HG03064 (cell line): ENCODE data around the gene OSBPL6.
A peak's percentile ranks its signal among the peaks of the same experiment; 100 is the strongest.
"Not testable (repeated sequence)": the region's sequence is repeated elsewhere in the genome, so short reads cannot be mapped to it uniquely, and the experiment has no call there.

Source experiments
- ATAC-seq: cut with Tn5 transposase; IDR thresholded peaks from one replicate; pipeline ENCODE4 v1.9.1; 2021; ENCODE audit warnings: low read depth; ENCODE audit not compliant: unreplicated experiment

OSBPL6 gene

GRCh38 chr2:178388287-178388686 is 194.0 kb downstream of the OSBPL6 start:
- ATAC-seq: no peak

DNA sequence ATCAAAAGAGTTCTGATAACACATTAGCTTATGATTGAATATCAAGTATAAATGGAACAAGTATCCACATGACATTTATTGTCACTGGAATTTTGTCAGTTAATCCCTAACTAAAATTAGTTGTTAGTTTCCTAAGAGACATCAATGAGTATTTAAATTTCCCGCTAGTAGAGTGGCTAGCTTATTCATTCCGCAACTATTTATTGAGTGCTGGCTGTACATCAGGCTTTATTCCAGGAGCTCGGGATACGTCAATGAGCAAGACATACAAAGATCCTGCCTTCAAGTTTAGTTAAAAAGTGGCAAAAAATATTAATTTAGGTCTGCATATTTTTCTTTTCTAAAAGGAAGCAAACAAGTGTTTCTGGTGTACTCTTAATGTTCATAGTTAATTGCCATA is 197.4 kb downstream of the OSBPL6 start:
- ATAC-seq: no peak

GRCh38 chr2:178392215-178392614 is 197.9 kb downstream of the OSBPL6 start:
- no peak for ATAC-seq

DNA sequence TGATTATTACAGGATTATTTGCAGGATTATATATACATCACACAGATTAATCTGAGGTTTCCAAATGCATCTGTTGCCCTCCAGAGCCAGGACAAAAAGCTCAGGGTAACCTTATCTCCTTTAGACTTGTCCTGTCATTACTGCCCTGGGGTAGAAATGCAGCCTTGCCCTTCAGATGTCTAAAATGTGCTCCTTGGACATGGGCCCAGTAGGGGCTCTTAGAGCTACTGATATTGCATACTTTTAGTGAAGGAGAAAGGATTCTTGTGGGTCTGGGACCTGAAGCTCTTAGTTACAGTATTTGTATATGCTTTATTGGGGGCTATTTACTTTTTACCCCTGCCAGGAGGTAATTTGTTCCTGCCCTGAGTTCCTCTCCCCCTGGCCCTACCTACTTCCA is 200.5 kb downstream of the OSBPL6 start:
- no peak for ATAC-seq

DNA sequence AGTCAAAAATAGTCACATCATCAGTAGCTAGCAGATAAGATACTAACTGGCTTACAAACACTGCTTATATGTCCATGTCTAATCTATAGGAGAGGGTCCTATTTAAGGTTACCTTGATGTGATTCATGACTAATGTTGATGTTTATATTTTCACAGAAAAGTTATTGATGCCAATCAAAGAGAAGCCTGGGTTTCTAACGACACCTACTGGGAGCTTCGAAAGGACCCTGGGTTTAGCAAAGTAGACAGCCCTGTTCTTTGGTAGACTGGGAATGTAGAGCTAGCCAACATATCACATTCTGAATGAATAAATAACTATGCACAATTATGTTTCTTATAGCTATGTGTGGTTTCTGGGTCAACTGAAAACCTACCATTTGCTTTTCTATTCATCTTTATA is 201.0 kb downstream of the OSBPL6 start:
- no peak for ATAC-seq

GRCh38 chr2:178395941-178396570 is 201.7 kb downstream of the OSBPL6 start:
- no peak for ATAC-seq

GRCh38 chr2:178397002-178397605 is 202.8 kb downstream of the OSBPL6 start:
- ATAC-seq: peak; percentile 97

GRCh38 chr2:178401994-178402437 is 207.7 kb downstream of the OSBPL6 start:
- no peak for ATAC-seq

DNA sequence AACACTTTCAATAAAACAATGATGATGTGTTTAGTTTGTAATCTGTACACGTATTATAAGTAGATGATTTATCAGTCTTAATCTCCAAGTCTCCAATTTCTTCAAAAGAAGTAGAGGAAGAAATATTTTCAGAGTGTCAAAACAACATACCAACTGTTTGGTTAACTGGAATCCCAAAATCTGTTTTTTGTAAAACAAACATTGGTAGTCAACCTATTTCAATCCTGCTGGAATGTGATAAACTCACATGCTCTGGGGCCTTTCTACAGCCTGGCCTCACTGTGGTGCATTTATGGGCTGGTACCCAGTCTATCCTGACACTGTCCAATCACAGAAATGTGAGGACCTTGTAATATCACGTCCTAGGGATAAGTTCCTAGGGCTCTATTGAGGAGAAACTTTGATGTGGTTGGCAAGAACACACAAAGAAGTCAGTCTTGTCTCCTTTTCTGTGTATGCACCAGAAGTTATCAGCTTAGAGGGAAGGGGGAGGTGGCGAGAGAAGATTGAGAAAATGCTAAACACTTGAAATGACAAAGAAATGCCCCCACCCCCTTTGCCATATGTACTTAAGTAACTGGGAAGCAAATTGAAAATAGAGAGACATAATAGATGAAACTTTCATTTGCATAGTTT is 209.5 kb downstream of the OSBPL6 start:
- peak; percentile 48 for ATAC-seq

GRCh38 chr2:178404368-178404767 is 210.1 kb downstream of the OSBPL6 start:
- peak; percentile 99 for ATAC-seq

DNA sequence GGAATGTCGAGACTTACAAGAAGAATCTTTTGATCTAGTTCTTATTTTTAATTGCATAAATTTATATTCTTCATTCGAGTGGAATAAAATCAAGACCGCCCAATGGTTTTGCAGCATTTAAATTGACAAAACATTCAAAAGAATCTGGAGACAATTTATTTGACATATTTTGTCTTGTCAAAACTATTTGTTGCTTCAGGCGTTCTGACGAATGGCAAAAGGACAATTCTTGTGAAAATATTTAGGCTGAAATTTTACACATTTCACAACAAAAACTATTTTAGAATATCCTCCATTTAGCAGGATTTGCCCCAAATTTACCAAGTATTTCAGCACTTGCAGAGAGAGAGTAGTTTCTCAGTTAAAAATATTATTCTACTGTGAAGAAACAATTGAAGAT is 214.9 kb downstream of the OSBPL6 start:
- ATAC-seq: no peak

DNA sequence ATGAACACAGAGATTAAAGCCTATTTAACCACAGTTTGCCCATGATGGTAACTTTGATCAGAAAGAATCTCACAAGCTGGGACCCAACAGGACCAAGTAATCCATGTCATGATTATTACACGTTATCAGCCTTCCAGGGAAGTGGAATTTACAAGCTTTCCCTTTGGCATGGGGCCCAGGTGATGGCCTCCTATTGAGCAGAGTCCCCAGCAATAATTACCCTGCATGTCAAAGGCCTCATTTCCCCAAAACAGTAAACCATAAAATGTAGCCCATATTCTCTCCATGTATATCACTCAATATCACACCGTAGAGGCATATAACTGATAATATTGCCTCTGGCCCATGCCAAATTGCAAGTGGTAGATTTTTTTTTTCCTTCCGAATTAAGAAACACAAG is 217.7 kb downstream of the OSBPL6 start:
- ATAC-seq: no peak

DNA sequence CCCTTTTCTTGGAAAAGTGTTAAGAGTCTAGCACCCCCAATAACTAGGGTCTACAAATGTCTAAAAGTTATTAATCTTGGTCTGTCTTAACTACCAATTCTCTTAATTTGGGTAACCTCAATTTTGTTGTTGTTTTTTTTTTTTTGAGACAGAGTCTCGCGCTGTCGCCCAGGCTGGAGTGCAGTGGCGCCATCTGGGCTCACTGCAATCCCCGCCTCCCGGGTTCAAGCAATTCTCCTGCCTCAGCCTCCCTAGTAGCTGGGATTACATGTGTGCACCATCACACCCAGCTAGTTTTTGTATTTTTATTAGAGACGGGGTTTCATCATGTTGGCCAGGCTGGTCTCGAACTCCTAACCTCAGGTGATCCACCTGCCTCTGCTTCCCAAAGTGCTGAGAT is 218.1 kb downstream of the OSBPL6 start:
- ATAC-seq: not testable (repeated sequence)

GRCh38 chr2:178413472-178414265 is 219.4 kb downstream of the OSBPL6 start:
- ATAC-seq: peak; percentile 80

GRCh38 chr2:178414266-178415247 is 220.2 kb downstream of the OSBPL6 start:
- ATAC-seq: peak; percentile 70

GRCh38 chr2:178415979-178416378 is 221.7 kb downstream of the OSBPL6 start:
- ATAC-seq: no peak

- no peak for ATAC-seq
Measured at GRCh38 chr2:178417916-178418315, 223.6 kb downstream of the OSBPL6 start.

GRCh38 chr2:178418426-178418825 is 224.1 kb downstream of the OSBPL6 start:
- ATAC-seq: no peak

DNA sequence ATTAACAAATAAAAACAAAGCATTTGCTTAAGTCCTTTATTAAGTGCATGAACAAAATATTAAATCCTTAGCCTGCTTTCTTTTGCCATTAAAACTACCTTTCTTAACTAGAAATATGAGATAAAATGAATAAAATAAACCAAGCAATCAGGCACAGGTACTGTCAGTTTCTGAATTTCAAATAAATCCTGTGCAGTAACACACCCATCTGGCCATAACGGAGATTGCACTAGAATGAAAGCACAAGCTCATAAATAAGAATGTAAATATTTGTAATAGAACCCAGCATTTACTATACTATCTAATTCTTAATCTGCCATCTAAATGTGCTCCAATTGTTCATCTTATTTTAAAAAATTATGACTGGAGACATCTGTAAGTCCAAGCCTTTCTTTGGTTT is 224.8 kb downstream of the OSBPL6 start:
- no peak for ATAC-seq

- no peak for ATAC-seq
Measured at GRCh38 chr2:178420463-178420999, 226.2 kb downstream of the OSBPL6 start.
